Brain pericyte (primary cell): ENCODE data around the gene SEZ6L.

Experiments used
- DNase-seq: peaks from one replicate; pipeline ENCODE4 v3.0.0-alpha.2; 2012; ENCODE audit warnings: low read depth, low spot score

The SEZ6L gene

GRCh38 chr22:26241361-26241760 is 72.1 kb downstream of the SEZ6L start:
- no peak for DNase-seq

GRCh38 chr22:26245001-26245400 is 75.7 kb downstream of the SEZ6L start:
- no peak for DNase-seq

- DNase-seq: no peak
Observed at GRCh38 chr22:26246552-26246951, 77.3 kb downstream of the SEZ6L start.

- DNase-seq: no peak
Observed at GRCh38 chr22:26251869-26252268, 82.6 kb downstream of the SEZ6L start.

DNA sequence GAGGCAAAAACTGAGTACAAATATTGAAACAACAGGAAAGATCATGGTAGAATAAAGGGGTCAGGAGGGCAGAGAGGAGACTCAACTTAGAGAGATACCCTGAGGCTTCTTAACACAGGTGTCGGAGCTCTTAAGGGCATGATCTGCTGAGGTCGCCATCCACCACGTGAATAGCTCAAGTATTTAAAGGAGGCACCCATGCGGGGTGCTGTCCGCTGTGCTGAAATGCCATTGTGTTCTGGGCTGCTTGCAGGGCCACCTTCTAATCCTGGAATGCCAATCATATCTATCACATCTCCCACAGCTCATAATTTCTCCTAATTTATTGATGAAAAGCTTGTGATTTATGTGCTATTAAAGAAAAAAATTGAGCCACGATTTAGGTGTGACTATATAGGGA is 90.2 kb downstream of the SEZ6L start:
- DNase-seq: no peak

DNA sequence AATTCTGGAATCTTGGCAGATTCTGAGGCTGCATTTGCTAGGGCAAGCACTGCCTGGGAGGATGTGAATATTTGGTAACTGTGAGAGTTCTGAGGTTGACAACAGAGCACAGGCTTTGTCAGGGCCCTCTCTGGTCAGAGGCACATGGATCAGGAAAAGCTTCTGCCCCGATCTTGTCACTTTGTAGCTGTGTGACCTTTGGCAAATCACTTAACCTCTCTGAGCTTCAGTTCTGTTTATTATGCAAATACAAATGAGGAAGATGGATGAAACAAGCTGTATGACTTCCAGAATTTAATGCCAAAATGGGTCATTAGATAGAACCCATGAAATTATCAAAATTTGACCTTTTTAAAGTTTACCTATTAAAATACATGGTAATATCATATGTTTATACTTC is 94.9 kb downstream of the SEZ6L start:
- no peak for DNase-seq

GRCh38 chr22:26265281-26265680 is 96.0 kb downstream of the SEZ6L start:
- no peak for DNase-seq

DNA sequence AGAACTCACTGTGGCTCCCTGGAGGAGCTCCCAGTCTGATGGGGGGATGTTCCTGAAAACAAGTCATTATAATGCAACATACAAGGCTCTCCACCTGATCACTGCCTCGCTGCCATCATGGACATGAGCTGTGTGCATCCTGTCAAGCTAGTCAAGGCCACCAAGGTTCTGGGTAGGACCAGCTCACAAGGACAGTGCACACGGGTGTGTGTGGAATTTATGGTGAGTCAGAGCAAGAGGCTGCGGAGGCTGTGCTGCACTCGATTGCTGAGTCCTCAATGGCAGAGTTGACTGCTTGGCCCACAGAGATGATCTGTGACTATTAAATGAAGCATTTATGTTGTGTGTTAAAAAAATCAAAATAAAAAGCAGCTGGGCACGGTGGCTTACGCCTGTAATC is 96.6 kb downstream of the SEZ6L start:
- no peak for DNase-seq

GRCh38 chr22:26267856-26268255 is 98.6 kb downstream of the SEZ6L start:
- no peak for DNase-seq

DNA sequence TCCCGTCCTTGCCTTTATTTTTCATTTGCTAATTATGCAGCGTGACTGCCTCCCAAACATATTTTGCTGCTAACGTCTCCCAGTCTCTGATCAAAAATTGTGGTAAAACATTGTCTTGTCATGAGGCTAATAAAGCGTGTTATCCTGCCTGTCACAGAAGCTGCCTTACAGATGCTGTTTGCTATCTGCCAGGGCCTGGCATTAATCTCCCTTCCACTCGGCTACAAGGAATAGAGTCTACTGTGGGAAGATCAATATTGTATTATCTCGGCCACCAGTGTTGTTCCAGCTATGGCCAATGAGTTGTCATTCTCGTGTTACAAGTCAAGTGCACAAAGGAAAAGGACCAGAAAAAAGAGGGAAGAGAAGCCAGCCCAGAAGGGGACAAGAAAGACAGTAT is 100.3 kb downstream of the SEZ6L start:
- no peak for DNase-seq

DNA sequence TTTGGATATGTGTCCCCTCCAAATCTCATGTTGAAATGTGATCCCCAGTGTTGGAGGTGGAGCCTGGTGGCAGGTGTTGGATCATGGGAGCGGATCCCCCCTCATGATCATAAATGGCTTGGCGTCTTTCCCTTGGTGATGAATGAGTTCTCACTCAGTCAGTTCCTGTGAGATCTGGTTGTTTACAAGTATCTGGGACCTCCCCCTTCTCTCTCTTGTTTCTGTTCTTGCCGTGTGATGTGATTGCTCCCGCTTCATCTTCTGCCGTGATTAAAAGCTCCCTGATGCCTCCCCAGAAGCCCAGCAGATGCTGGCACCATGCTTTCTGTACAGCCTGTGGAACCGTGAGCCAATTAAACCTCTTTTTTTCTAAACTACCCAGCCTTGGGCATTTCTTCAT is 102.2 kb downstream of the SEZ6L start:
- no peak for DNase-seq

DNA sequence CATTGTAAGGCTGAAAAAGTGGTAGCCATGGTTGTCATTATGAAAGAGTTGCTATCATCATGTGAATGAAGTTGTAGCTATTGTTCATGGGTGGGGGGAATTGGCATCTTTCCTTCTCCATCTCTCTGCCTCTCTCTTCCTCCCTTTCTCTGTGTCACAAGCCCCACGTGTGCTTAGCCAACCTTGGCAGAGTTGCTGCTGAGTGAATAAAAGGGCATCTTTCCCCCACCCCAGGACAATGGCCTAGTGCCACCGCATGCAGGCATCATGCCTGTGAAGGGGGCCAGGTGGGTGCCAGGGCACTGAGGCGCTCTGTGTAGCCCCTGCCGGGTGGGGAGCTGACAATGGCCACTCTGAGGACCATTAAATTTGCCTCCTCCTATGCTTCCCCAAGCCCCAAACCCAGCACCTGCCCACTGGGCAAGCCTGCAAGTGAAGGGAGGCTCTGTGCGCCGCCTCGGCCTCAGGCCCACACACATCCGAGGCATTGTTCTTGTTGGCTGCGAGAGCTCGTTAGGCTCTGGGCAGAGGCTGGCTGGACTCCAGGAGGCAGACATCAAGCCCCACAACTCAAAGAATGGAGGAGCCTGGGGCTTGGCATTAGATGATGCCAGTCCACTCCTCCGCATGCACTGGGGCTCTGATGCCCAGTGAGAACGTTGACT is 103.9 kb downstream of the SEZ6L start:
- no peak for DNase-seq

GRCh38 chr22:26276529-26277160 is 107.4 kb downstream of the SEZ6L start:
- DNase-seq: no peak

DNA sequence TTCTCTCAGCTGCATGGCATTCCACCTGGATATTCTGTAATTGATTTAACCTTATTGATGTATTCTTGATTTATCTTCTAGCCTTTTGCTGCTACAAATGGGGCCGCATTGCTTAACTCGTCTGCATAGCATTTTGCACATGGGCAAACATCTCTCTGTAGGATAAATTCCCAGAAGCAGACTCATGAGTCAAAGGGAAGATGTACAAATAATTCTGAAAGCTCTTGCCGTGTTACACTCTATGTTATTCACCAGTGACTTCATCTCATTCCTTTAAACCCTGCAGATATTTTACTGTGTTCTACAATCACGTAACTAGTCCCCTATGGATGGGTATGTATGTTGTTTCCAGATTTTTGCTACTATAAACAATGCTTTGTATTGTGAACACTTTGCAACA is 112.7 kb downstream of the SEZ6L start:
- no peak for DNase-seq

DNA sequence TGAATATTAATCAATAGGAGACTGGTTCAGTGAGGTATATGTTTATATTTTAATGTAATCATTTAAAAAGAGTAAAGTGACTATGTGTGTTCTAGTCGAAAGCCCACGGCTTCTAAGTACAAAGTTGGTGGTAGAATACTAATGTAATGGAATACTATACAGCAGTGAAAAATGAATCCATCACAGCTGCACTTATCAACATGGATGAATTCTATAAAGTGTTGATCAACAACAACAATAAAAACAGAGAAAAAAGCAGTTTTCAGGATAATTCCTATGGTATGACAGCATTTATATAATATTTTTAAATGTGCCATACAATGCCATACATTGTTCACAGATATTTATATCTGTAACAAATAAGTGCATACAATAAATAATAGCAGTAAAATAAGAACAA is 114.1 kb downstream of the SEZ6L start:
- no peak for DNase-seq

- DNase-seq: no peak
Observed at GRCh38 chr22:26285632-26286031, 116.4 kb downstream of the SEZ6L start.

DNA sequence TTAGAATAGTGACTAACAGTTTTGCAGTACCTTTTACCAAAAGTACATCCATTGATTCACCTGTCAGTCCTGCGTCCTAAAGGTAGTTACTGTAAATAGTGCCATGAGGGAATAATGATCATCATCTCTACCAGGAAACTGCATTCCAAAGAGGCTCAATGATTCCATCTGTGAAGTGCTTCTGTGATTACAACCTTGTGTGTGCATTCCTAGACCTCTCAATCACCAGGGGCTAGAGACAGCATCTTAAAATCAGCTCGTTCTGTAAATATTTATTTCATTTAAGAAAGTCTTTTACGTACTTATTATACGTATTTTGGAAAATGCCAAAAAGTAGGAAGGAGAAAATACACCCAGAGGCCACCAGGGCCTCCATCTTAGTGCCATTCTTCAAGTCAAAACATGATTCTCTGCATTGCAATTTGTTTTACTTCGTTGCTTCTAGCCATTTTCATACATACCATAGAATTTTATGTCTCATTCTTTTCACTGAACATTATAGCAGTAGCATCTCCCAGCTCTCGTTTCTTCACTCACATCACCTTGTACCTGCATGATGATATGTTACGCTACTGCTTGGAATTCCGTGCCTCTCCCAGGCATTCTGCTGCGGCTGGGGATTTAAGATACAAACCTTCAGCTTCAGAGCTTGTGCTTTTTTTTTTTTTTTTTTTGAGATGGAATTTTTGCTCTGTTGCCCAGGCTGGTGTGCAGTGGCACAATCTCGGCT is 117.0 kb downstream of the SEZ6L start:
- DNase-seq: no peak

DNA sequence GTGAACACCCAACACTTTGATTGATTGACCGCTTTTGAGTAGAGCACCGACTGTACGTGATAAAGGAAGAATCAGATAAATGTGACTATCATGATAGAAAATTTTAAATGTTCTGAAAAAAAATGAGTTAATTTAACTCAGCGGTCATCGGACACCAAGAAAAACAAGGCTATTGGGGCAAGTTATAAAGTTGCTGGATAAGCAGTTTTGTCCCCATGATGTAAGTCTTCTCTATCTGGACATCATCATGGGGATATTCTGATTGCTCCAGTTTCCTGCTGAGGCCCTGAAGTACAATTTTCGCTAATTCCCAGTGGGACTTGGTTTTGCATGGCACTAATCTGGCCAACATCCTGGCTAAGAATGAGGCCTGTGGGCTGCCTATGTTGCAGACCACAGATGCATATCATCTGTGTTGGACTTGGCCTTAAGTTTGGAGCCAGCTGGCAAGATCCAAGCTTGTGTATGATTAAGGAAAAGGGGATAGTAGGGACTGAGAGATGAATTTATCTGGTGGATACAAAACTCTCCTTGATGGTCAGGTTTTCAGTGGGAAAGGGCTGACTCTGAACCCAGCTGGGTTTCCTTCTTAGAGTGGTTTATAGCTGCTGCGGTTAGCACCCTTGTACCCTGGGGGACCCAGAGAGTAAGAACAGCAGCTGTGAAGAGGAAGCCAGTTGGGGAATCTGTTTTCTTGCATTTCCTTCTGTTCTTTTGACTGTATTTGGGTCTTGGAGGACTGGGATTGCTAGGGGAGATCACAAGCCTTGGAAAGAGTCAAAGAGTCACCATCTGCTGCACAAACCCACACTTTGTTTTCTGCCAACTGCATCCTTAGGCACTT is 118.3 kb downstream of the SEZ6L start:
- DNase-seq: no peak

DNA sequence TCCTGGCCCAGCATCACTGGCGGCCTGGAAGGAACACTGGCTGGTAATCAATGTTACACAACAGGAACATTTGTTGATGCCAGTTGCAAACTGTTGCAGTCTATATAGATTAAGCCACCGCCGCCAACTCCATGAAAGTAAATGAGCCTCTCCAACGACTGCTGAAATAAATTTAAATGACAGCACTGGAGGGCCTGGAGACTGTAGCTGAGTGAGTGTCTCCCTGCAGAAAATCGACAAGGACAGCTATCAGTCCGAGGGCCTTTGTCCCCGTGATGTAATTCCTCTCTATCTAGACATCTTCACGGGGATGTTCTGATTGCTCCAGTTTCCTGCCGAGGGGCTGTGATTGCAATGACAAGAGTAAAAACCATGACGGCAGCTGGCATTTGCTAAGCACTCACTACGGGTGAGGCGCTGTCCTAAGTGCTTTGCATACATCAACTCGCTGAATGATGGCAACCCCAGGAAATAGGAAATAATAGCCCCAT is 120.4 kb downstream of the SEZ6L start:
- DNase-seq: no peak

- DNase-seq: no peak
Observed at GRCh38 chr22:26291940-26292666, 122.8 kb downstream of the SEZ6L start.

- DNase-seq: no peak
Observed at GRCh38 chr22:26292667-26292995, 123.4 kb downstream of the SEZ6L start.
